Omental fat pad (tissue), 4 donors: ENCODE results near the gene SPRY2. TPM values are rescaled to one million over a fixed set of nuclear protein-coding genes. Genes with fewer than 3 reads are reported as not detected.
"Not testable (repeated sequence)": the region's sequence is repeated elsewhere in the genome, so short reads cannot be mapped to it uniquely, and the experiment has no call there.

Experiments used
- ATAC-seq: fragments of 150-250 bp; one replicate; pipeline ENCODE4 v1.9.1; 2016; ENCODE audit warnings: mild to moderate bottlenecking, moderate library complexity; ENCODE audit not compliant: low FRiP score
- DNase-seq: peaks from one replicate; pipeline ENCODE4 v3.0.0-alpha.2; 2019; ENCODE audit warnings: low spot score
- total RNA-seq, 4 donors: library from RNA; depleted of rRNA; stranded (reverse); fragments of >200 nt; gene quantifications; one replicate each; pipeline ENCODE4 v1.1.0, GENCODE V29; 2016
- TF ChIP-seq, protein P1 (sequence below), 3 donors: fragments of 450-650 bp; IDR thresholded peaks; one replicate each; pipeline ENCODE4 v1.5.1; 2016 to 2017; ENCODE audit warnings: antibody characterized with exemption in 3 of 3, mild to moderate bottlenecking in 3 of 3, moderate library complexity in 2 of 3

SPRY2 gene
- total RNA-seq, 4 donors from 2014 or later, result 61.3 to 130 (median 68.3) TPM

DNA sequence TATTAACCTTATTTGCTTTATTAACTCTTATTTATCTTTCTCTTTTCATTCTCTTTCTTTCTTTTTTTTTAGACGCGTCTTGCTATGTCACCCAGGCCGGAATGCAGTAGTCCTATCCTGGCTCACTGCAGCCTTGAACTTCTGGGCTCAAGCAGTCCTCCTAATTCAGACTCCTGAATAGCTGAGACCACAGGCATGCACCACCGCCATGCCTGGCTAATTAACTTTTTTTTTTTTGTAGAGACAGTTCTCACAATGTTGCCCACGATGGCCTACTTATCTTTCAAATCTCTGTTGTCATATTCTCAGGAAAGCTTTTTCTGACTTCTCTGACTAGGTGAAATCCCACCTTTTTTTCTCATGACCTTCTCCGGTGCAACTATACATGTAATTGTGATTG is 7.8 kb upstream of the SPRY2 start:
- no peak for DNase-seq
- TF ChIP-seq, protein P1, sequence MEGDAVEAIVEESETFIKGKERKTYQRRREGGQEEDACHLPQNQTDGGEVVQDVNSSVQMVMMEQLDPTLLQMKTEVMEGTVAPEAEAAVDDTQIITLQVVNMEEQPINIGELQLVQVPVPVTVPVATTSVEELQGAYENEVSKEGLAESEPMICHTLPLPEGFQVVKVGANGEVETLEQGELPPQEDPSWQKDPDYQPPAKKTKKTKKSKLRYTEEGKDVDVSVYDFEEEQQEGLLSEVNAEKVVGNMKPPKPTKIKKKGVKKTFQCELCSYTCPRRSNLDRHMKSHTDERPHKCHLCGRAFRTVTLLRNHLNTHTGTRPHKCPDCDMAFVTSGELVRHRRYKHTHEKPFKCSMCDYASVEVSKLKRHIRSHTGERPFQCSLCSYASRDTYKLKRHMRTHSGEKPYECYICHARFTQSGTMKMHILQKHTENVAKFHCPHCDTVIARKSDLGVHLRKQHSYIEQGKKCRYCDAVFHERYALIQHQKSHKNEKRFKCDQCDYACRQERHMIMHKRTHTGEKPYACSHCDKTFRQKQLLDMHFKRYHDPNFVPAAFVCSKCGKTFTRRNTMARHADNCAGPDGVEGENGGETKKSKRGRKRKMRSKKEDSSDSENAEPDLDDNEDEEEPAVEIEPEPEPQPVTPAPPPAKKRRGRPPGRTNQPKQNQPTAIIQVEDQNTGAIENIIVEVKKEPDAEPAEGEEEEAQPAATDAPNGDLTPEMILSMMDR (IDR thresholded peaks at IDR 0.05), result no peak
- ATAC-seq, result no peak

DNA sequence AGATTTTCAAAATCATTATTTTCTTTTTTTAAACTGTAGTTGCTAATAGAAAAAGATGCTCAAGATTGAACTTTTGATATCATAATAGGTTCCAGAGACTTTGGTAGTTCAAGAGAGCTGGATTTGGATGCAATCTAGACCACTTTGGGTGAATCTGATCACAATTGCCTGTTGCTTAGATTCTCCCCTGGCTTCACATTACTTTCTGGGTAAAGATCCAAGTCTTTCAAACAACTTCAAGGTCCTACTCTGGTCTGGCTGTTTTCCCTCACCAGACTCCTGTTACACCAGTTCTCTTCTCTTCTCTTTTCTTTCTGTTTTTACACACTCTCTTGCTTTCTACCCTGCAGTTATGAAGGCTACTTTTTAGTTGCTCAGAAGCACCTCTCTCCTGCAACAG is 7.4 kb upstream of the SPRY2 start:
- TF ChIP-seq, protein P1 (IDR thresholded peaks at IDR 0.05), result no peak
- DNase-seq (no peak), ATAC-seq (no peak)

DNA sequence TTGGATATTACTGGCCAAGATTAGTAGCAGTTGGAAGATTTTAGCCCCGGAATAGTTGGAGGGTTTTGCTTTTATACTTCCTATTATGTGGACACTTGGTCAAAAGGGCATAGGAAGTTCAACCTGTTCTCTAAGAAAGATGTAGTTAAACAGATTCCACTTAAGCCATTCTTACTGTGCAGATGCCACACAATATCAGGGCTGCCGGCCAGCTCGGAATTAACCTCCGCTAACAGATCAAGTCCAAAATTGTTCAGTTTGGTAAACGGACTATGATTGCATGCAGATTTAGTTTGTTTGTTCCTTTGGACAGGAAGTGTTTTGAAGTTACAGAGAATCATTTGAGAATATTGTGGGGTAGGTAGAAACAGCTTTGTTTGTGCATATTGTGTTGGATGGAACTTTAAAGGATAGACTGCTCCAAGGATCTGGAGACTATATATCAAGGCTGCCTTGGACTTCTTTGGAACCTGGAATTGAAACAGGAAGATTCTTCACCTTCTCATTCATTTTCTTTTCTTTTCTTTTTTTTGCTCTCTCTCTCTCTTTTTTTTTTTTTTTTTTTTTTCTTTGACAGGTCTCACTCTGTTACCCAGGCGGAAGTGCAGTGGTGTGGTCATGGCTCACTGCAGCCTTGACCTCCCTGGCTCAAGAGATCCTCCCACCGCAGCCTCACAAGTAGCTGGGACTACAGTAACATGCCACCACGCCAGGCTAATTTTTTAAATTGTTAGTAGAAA is 5.0 kb upstream of the SPRY2 start:
- TF ChIP-seq, protein P1 (IDR thresholded peaks at IDR 0.05), result no peak
- ATAC-seq (no peak), DNase-seq (no peak)

DNA sequence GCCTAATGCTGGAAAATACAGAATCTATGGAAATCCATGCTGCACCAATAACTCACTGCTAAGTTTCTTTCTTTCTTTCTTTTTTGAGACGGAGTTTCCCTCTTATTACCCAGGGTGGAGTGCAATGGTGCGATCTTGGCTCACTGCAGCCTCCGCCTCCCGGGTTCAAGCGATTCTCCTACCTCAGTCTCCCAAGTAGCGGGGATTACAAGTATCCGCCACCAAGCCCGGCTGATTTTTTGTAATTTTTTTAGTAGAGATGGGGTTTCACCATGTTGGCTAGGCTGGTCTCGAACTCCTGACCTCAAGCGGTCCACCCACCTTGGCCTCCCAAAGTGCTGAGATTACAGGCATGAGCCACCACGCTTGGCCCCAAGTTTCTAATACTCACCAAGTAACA is 3.1 kb upstream of the SPRY2 start:
- DNase-seq, ATAC-seq: not testable (repeated sequence)

DNA sequence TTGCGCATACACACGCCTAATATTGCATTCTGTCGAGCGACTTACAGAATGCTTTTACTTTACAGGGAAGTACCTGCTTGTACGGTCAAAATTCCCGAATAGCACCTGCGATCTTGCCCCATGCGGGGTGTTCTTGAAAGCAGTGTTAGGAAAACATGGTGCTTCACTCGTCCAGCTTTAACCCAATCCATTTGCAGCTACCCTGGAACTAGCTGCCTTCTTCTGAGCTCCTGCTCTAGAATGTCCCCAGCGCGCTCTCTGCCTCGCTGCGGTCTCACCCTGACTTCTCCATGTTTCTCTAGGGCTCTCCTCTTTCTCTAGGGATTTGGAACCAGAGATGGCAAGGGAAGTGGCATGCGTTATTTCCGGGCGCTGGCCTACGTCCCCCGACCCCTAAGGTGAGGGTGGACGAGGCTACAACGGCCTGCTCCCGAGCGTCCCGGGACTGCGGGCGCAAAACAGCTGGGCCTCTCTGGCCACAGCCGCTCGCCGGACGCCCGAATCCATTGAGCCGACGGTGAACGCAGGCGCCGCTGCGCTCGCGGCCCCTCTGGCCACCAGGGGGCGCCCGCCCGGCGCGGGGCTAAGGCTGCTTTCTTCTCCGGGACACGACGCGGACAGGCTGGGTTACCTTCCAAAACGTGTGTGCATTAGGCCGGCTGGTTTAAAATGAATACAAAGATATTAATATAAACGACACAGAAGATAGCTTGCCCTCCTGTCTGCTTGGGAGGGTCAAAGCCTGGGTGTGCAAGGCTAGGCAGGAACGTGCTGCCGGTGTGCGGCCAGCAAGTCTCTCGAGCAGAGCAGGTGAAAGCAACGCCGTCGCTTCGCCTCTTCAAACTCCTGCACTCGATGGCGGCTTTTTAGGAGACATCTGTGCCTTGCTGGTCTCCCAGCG is 1.8 kb upstream of the SPRY2 start:
- DNase-seq (peak; percentile 52), ATAC-seq (peak; percentile 62)
- TF ChIP-seq, protein P1 (IDR thresholded peaks at IDR 0.05), result peak in 2 of 3 donors; percentile 54 to 63

DNA sequence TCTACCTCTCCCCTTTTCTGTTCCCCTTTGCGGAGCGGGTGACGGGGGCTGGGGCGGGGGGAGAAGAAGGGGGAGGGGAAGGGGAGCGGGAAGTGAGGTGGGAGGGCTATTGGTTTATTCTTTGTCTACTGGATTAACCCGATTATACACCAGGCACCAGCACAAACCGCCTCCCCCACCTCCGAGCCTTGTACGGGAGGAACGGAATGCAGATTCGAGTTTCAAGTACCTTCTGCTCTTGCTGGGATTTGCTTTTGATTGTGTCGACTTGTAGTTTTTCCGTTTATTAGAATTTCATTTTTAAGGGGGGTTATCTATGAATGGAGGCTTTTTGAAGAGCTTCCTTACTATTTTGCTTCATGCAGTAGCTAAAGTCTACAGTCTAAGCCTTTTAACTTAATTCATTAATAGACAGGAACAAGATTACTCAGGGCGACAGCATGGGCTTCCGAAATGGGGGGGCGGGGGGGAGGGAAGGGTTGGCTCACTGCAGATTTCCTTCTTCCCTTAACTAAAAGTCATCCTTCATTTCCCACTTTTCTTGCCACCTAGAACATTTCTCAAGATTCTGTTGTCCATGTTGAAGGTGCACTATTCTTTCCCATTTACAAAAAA is 937 bp upstream of the SPRY2 start:
- no peak for DNase-seq
- no peak for ATAC-seq
- TF ChIP-seq, protein P1 (IDR thresholded peaks at IDR 0.05), result no peak

DNA sequence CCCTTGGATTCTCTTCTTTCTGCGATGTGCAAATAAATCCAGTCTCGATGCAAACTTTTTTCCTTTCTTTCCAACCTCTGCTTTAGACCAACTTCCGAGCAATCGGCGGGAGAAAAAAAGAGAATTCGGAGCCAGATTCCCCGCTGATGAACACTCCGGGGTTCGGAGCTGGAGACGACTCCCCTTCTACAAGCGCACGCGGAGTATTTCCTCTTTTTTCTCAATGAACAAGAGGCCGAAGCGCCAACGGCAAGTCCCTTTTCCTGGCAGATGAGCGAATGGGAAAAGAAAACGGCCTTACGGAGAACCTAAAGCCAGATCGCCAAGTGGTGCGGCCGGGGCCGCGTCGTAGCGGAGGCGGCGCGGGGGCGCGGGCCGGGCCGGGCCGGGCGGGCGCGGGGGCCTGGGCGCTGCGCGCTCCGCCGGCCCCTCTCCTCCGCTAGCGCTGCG is 250 bp downstream of the SPRY2 start:
- DNase-seq (no peak), ATAC-seq (peak; percentile 56)
- TF ChIP-seq, protein P1 (IDR thresholded peaks at IDR 0.05), result no peak
